Cerebellar nuclear complex (tissue), 1 donor: ENCODE measurements around the gene FREM1.
A peak's percentile ranks its signal among the peaks of the same experiment; 100 is the strongest.
"Not testable (repeated sequence)": the region's sequence is repeated elsewhere in the genome, so short reads cannot be mapped to it uniquely, and the experiment has no call there.

Experiments
- DNase-seq, 2 experiments: peaks; one replicate each; lab custom pipeline; 2025; lab: John Stamatoyannopoulos, UW

Gene FREM1

GRCh38 chr9:14909961-14910805, at the start of gene FREM1:
Gene FREM1, minus strand, starts transcription at chr9:14910428. Its CDS starts 41,451 bp downstream, at chr9:14868977.
- DNase-seq = peak in 1 of 2 experiments; percentile 64

- no peak for DNase-seq
These were observed 48.8 kb upstream of the FREM1 start for GRCh38 chr9:14958989-14959388.

GRCh38 chr9:14957109-14957508, 46.9 kb upstream of the FREM1 start:
- DNase-seq = no peak

- no peak for DNase-seq
These were observed 46.0 kb upstream of the FREM1 start for GRCh38 chr9:14956208-14956607.

- no peak for DNase-seq
These were observed 35.1 kb upstream of the FREM1 start for GRCh38 chr9:14945351-14945750.

DNA sequence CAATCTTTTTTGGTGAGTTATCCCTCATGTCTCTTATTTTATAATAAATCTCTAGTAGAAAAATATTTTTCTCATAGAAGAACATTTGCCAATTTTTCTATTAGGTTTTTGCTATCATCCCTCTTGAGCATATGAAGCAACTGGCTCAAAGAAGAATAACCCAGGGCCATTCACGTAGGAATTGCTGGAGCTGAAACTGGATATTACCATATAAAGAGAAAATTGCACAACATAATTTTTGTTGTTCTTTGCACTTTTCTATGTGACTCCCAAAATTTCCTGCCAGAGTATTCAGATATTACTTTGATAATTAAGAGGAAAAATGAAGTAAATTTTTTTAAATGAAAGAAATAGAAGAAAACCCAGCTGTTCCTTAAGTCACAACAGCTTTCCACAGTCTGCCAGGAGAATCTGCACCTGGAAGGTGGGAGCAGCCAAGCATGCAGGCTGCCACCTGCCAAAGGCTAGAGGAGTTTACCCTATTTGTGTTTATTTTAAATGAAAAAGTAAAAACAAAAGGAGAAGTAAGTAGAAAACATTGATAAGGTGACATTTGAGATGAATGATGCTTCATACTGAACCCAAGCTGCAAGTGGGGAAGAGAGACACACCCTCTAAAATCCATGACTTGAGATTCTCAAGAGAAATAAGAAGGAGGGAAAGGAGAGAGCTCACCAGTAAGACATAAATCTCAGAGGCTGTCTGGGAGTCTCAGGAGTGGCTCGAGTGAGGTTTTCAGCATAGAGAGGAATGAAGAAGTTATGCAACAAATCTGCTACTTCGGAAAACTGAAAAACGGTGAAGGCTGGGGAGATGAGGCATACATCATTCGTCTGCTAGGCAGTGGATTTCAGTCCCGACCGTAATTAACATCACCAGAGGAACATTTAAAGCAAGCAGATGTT, 31.5 kb upstream of the FREM1 start:
- DNase-seq = no peak

- DNase-seq = no peak
These were observed 29.1 kb upstream of the FREM1 start for GRCh38 chr9:14939378-14939777.

DNA sequence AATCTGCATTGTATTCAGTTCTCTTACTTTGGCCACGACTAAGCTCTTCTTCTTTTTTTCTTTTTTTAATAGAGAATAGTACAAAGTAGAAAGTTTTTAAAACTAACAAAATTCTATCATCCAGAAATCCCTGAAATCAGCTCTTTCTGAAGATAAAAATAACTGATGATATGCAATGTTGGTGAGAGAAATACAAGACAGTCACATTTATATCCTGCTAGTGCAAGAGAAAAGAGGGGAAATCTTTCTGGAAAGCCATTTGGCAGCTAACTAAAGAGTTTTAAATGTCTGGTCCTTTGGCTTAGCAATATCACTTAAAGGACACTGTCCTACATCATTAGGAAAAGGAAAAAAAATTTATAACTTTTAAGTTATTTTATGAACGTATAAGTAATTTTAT, 27.0 kb upstream of the FREM1 start:
- no peak for DNase-seq

- DNase-seq = no peak
These were observed 26.3 kb upstream of the FREM1 start for GRCh38 chr9:14936491-14936890.

DNA sequence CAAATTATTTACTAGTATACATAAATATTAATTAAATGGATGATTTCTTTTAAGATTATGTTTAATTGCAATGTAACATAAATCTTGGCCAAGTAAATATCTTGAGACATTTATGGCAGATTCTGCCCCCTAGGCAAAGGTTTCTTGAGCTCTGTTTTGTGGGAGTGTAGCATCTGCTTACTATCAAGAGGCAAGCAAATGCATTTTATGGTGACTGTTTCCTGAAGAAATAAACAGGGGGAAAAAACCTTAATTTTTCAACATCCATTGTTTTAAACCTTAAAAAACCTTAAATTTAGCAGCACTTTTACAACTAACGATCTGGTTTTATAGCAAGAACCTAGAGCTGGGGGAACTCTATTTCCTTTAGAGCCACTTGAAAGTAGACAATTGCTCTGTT, 25.7 kb upstream of the FREM1 start:
- no peak for DNase-seq

DNA sequence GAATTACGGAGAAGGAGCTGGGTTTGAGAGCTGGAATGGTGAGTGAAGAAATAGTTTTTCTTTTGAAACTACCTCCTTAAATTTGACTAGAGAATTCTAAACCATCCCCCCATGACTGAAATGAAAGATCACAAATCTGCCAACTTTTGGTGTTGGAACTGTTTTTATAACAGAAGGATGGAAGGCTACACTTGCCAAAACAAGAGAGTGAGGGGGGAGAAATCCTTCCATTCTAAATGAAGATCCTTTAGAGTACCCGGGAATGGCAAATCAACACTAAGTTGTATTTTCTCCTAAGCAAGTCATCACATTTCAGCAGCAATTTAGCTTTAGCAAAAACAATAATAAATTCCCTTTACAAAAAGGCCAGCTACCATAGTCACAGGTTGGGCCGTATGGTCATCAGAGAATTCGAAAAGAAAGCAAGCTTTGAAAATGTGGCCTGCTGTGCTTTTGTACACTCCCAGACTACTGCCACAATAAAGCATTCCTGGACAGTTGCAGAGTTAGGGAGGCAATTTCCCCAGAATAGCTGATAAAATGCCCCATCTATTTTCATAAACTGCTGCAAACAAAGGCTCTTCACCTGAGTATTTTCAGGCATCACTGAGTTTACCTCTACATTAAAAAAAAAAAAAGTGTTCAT, 25.0 kb upstream of the FREM1 start:
- DNase-seq = peak in 1 of 2 experiments; percentile 67

- no peak for DNase-seq
These were observed 22.4 kb upstream of the FREM1 start for GRCh38 chr9:14932641-14933040.

DNA sequence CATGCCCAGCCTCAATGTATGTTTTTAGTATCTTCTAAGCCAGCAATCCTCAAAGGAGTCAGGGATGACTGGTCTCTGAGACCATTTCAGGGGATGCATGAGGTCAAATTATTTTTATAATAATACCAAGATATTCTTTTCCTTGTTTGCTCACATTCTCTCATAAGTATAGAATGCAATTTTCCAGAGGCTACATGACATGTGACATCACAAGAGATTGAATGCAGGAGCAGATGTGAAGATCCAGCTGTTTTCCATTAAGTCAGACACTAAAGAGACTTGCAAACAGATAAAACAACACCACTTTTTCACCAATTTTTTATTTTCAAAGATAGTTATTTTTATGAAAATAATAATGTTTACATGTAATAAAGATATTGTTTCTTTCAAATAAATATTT, 22.0 kb upstream of the FREM1 start:
- no peak for DNase-seq

- no peak for DNase-seq
These were observed 16.9 kb upstream of the FREM1 start for GRCh38 chr9:14926941-14927624.

GRCh38 chr9:14924230-14925219, 14.3 kb upstream of the FREM1 start:
- no peak for DNase-seq

DNA sequence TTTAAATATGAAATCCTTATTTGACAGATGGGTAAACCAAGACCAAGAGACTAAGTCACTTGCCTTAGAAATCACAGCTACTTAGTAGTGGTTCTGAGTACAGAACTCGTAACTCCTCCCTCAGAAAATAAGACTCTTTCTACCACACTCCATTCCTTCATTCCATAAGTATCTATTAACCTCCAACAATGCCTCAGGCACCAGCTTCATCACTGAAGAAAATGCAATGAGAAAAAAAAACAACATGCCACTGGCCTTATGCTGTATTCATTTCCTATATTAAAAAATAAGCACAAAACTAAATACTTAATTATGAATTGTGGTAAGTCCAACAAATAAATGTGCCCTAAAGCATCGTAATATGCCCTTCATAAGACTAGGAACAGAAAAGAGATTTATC, 13.5 kb upstream of the FREM1 start:
- no peak for DNase-seq

- DNase-seq = not testable (repeated sequence)
These were observed 10.6 kb upstream of the FREM1 start for GRCh38 chr9:14920805-14921204.

DNA sequence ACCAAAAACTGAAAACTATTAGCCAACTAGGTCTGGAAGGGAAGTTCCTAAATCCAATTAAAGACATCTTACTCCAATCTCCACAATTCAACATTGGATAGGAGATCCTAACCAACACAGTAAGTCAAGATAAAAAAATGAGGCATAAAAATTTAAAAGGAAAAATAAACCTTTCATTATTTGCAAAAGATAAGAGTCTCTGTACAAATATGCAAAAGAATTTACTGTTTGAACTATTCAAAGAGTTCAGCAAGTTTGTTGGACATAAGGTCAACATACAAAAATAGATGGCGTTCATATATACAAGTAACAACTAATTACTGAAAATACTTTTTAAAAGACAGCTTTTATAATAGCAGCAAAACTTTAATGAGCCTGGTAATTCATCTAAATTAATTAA, 3.1 kb upstream of the FREM1 start:
- no peak for DNase-seq

GRCh38 chr9:14912859-14913258, 2.6 kb upstream of the FREM1 start:
- DNase-seq = no peak

DNA sequence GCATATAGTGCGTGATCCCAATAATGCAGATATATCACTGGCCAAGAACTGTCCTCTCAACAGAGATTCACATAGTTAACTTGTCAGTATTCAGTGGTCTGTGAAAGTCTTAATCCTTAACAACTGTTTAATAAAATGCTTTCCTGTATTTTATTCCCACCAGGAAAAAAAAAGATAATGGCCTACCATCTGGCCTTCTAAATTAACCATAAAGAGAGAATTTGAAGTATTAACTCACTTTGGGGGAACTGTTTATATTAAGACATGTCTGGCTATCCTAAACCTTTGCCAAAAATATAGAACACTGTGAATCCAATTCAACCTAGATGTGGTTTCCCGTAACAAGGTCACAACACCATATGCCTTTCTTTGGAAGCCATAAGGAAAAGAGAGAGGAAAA, 818 bp upstream of the FREM1 start:
- peak in 1 of 2 experiments; percentile 14 for DNase-seq

DNA sequence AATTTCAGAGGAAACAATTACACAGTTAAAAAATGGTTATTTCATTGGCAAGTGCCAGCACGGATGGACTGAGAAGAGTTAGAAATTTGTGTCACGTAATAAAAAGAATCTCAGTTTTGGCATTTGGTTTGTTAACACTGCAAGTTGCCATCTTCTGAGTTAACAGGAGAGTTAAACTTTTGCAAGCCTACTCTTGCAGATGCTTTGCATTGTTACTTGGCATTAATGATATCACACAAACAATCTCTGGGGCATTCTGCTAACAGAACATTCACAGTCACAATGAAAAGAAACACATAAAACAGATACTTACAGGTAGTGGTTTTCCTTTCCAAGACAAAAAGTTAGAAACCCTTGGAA, 647 bp downstream of the FREM1 start:
- no peak for DNase-seq
